ENCODE measurements around the gene PCBP1.

GRCh38 chr2:70116936-70117552 is 29.8 kb downstream of the PCBP1 start:
- TF ChIP-seq MYC (IDR thresholded peaks at IDR 0.05; ENCODE audit: low read depth, low read length) (no peak), POLR2A (IDR thresholded peaks at IDR 0.05; ENCODE audit: extremely low read depth, insufficient read length) (no peak)

Measured in NB4 (cell line).